BJ (cell line): ENCODE data around the gene MYOCD. TPM values are rescaled to one million over a fixed set of nuclear protein-coding genes. Genes with fewer than 3 reads are reported as not detected.

Experiments used
- CTCF ChIA-PET: fragments of 350-600 bp; formaldehyde crosslinking; extraction: SDS; loops from one replicate; lab custom pipeline; 2021; ENCODE audit warnings: antibody characterized with exemption, inconsistent platforms; lab: Yijun Ruan, JAX
- POLR2A ChIA-PET: fragments of 300-600 bp; sonication (Branson Sonifier 250); formaldehyde crosslinking; extraction: SDS; loops from one replicate; lab custom pipeline; 2021; ENCODE audit warnings: antibody characterized with exemption; lab: Charles Lee
- DNase-seq: peaks from one replicate; pipeline ENCODE4 v3.0.0-alpha.2; 2011; ENCODE audit warnings: low read depth
- H3K27me3 ChIP-seq: 2 replicates; pipeline ENCODE4 v1.6.0; 2011; ENCODE audit warnings: low read length; ENCODE audit not compliant: control insufficient read depth, insufficient read depth
- H3K36me3 ChIP-seq: 2 replicates; pipeline ENCODE4 v1.5.1; 2011; ENCODE audit warnings: low read length; ENCODE audit not compliant: control insufficient read depth, insufficient read depth
- H3K4me3 ChIP-seq: 2 replicates; pipeline ENCODE4 v1.5.1; 2011; ENCODE audit warnings: low read depth, mild to moderate bottlenecking, control low read depth, low read length
- CTCF ChIP-seq: IDR thresholded peaks from 2 replicates; pipeline ENCODE4 v1.5.1; 2011; ENCODE audit warnings: low read depth, mild to moderate bottlenecking, control low read depth, inconsistent platforms, low read length, moderate library complexity; ENCODE audit not compliant: insufficient read depth
- polyA plus RNA-seq: library from polyadenylated mRNA; depleted of rRNA; stranded (reverse); fragments of >200 nt; gene quantifications from 2 replicates; pipeline ENCODE4 v1.2.3, GENCODE V29; 2011

The MYOCD gene
- polyA plus RNA-seq, 1 experiment, result 18.3 TPM

- Histone ChIP-seq H3K27me3 (no peaks in the 10 kb centered on the region), H3K36me3 (no peaks in the 10 kb centered on the region), H3K4me3 (peak overlapping the region; percentile 17; the same call in 1 of the 2 replicates)
- TF ChIP-seq CTCF, result peak; percentile 55
- CTCF ChIA-PET, result interaction anchor here (0.5 to 6.1 kb wide), 31 partner anchors 9 to 645 kb away, joined by 3 to 100 read pairs (median 4); no protein-coding TSS in a partner anchor
- POLR2A ChIA-PET, result no interaction called here
- DNase-seq, result no peak
These were observed 1.7 kb downstream of the MYOCD start for GRCh38 chr17:12667299-12667958.

DNA sequence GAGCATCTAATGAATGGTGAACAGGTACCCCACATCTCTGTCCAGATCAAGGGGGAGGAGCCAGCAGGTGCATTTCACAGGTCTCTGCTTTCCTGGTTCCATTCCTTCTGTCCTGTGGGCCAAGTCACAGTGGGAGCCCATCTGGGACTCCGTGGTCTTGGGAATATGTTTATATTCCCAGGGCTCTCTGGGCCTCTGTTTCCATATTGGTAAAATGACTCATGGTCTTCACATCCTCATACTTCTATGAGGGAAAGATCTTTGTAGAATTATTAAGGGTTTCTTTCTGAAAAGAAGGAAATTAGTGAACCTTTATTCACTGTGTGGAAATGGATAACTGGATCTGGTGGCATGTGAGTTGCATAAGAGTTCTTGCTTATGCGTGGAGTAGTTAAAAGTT lies 6.2 kb downstream of the MYOCD start:
- ChIA-PET CTCF (interaction anchor here (1.3 to 2.1 kb wide), 2 partner anchors 13 to 70 kb away, joined by 3 to 5 read pairs; no protein-coding TSS in a partner anchor), POLR2A (interaction anchor here (0.7 kb wide), 1 partner anchor 226 kb away, joined by 3 read pairs; no protein-coding TSS in a partner anchor)

DNA sequence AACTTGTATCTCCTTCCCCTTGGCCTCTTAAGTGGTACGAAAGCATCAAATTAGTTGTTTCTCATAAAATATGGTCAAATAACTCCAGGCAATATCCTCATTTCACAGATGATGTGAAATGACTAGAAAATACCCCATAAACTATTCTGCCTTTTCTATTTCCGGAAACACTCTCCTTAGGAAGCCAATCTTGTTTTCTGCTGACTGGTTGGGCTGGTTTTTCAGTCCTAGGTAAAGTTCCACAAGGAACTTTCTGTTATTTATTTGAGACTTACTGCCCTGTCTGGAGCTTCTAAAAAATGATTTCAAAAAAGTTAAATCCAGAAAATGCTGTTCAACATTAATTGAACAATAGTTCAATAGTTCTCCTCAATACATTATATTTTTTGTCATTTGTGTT lies 7.3 kb downstream of the MYOCD start:
- no peak for TF ChIP-seq CTCF
- no peaks in the 10 kb centered on the region for H3K27me3 ChIP-seq
- no peak for DNase-seq
- ChIA-PET CTCF (interaction anchor here (1.3 to 2.1 kb wide), 3 partner anchors 12 to 127 kb away, joined by 3 to 5 read pairs (median 3); no protein-coding TSS in a partner anchor), POLR2A (no interaction called here)
- H3K36me3 ChIP-seq, result no peaks in the 10 kb centered on the region
- no peak overlapping the region for H3K4me3 ChIP-seq

More for the DNA sequence above, 6.2 kb downstream of the MYOCD start:
- TF ChIP-seq CTCF, result no peak
- H3K4me3 ChIP-seq, result no peak overlapping the region
- no peak for DNase-seq
- H3K27me3 ChIP-seq, result no peaks in the 10 kb centered on the region
- H3K36me3 ChIP-seq, result no peaks in the 10 kb centered on the region

GRCh38 chr17:12673788-12674187 lies 8.1 kb downstream of the MYOCD start:
- no peak for DNase-seq
- ChIA-PET CTCF (interaction anchor here (1.5 to 2.1 kb wide), 2 partner anchors 68 to 128 kb away, joined by 3 to 5 read pairs; no protein-coding TSS in a partner anchor), POLR2A (no interaction called here)
- TF ChIP-seq CTCF, result no peak
- no peaks in the 10 kb centered on the region for H3K27me3 ChIP-seq
- no peak overlapping the region for H3K4me3 ChIP-seq
- H3K36me3 ChIP-seq, result no peaks in the 10 kb centered on the region

GRCh38 chr17:12680407-12680897 lies 14.8 kb downstream of the MYOCD start:
- DNase-seq, result no peak
- no peak for TF ChIP-seq CTCF
- no peaks in the 10 kb centered on the region for H3K36me3 ChIP-seq
- ChIA-PET POLR2A (no interaction called here), CTCF (interaction anchor here (0.6 to 1.3 kb wide), 3 partner anchors 12 to 134 kb away, joined by 3 read pairs; no protein-coding TSS in a partner anchor)
- H3K27me3 ChIP-seq, result no peaks in the 10 kb centered on the region
- H3K4me3 ChIP-seq, result no peak overlapping the region
